HepG2 (cell line): ENCODE results near the gene SOX12. TPM values are rescaled to one million over a fixed set of nuclear protein-coding genes. Genes with fewer than 3 reads are reported as not detected.

ENCODE experiments used
- CENPX ChIP-seq: sonication (generic); formaldehyde crosslinking; IDR thresholded peaks from 2 replicates; pipeline ENCODE4 v1.9.0; 2021; ENCODE audit warnings: mild to moderate bottlenecking, missing genetic modification reagents, moderate library complexity
- FOSL2 ChIP-seq: sonication (generic); formaldehyde crosslinking; IDR thresholded peaks from 2 replicates; pipeline ENCODE4 v1.4.0; 2020; ENCODE audit warnings: missing genetic modification reagents
- GATAD2A ChIP-seq: IDR thresholded peaks from 2 replicates; pipeline ENCODE4 v1.6.1; 2016
- HMG20B ChIP-seq: conservative IDR thresholded peaks from 2 replicates; pipeline ENCODE4 v1.6.1; 2016; ENCODE audit warnings: missing genetic modification reagents, missing compliant biosample characterization
- HNRNPLL ChIP-seq: fragments of 200-400 bp; formaldehyde crosslinking; IDR thresholded peaks from 2 replicates; pipeline ENCODE4 v1.6.1; 2017; ENCODE audit warnings: mild to moderate bottlenecking, low read depth, low read length; ENCODE audit not compliant: poor library complexity, severe bottlenecking
- MAFK ChIP-seq, 2 experiments: IDR thresholded peaks in 1 of 2; conservative IDR thresholded peaks in 1 of 2; 2 replicates each; pipeline ENCODE4 v1.6.1; 2011; ENCODE audit warnings: improper control_type of control experiment in 2 of 2, low read length in 2 of 2
- MATR3 ChIP-seq: sonication (generic); formaldehyde crosslinking; IDR thresholded peaks from 2 replicates; pipeline ENCODE4 v1.4.0; 2020; ENCODE audit warnings: missing genetic modification reagents
- NAIF1 ChIP-seq: sonication (generic); formaldehyde crosslinking; IDR thresholded peaks from 2 replicates; pipeline ENCODE4 v1.5.0; 2020; ENCODE audit warnings: mild to moderate bottlenecking, missing genetic modification reagents, borderline replicate concordance
- NFE2L1 ChIP-seq: sonication (generic); formaldehyde crosslinking; IDR thresholded peaks from 2 replicates; pipeline ENCODE4 v1.4.0; 2020; ENCODE audit warnings: missing genetic modification reagents, mild to moderate bottlenecking, borderline replicate concordance
- PHB2 ChIP-seq: fragments of 450-650 bp; IDR thresholded peaks from 2 replicates; pipeline ENCODE4 v1.6.1; 2018; ENCODE audit not compliant: partially characterized antibody
- POLR2A ChIP-seq, 2 experiments: IDR thresholded peaks; 2 replicates each; pipeline ENCODE4 v1.6.1; 2011; ENCODE audit warnings: low read depth in 2 of 2, low read length in 2 of 2, mild to moderate bottlenecking in 1 of 2, moderate library complexity in 1 of 2; ENCODE audit not compliant: insufficient read depth in 1 of 2
- PPARG ChIP-seq: conservative IDR thresholded peaks from 2 replicates; pipeline ENCODE4 v1.6.1; 2016; ENCODE audit warnings: missing biosample characterization, missing genetic modification reagents
- PTBP1 ChIP-seq: fragments of 200-400 bp; formaldehyde crosslinking; IDR thresholded peaks from 2 replicates; pipeline ENCODE4 v1.6.1; 2018; ENCODE audit warnings: low read length, low read depth; ENCODE audit not compliant: poor library complexity, severe bottlenecking
- RXRA ChIP-seq: sonication (generic); formaldehyde crosslinking; IDR thresholded peaks from 2 replicates; pipeline ENCODE4 v1.5.1; 2020; ENCODE audit warnings: missing genetic modification reagents
- SATB2 ChIP-seq: sonication (generic); formaldehyde crosslinking; IDR thresholded peaks from 2 replicates; pipeline ENCODE4 v1.5.0; 2020; ENCODE audit warnings: missing genetic modification reagents
- THAP11 ChIP-seq: IDR thresholded peaks from 2 replicates; pipeline ENCODE4 v1.6.1; 2016; ENCODE audit warnings: missing biosample characterization, missing genetic modification reagents
- WIZ ChIP-seq: sonication (generic); formaldehyde crosslinking; IDR thresholded peaks from 2 replicates; pipeline ENCODE4 v1.5.1; 2020; ENCODE audit warnings: mild to moderate bottlenecking, missing genetic modification reagents
- ZC3H4 ChIP-seq: sonication (generic); formaldehyde crosslinking; IDR thresholded peaks from 2 replicates; pipeline ENCODE4 v1.4.0; 2020; ENCODE audit warnings: missing genetic modification reagents, borderline replicate concordance
- ZNF12 ChIP-seq: sonication (generic); formaldehyde crosslinking; IDR thresholded peaks from 2 replicates; pipeline ENCODE4 v1.5.0; 2020; ENCODE audit warnings: missing genetic modification reagents
- ZNF224 ChIP-seq: sonication (generic); formaldehyde crosslinking; IDR thresholded peaks from 2 replicates; pipeline ENCODE4 v1.5.0; 2020; ENCODE audit warnings: mild to moderate bottlenecking, missing genetic modification reagents
- ZNF263 ChIP-seq: sonication (generic); formaldehyde crosslinking; IDR thresholded peaks from 2 replicates; pipeline ENCODE4 v1.4.0; 2020; ENCODE audit warnings: missing genetic modification reagents
- ZNF335 ChIP-seq: sonication (generic); formaldehyde crosslinking; IDR thresholded peaks from 2 replicates; pipeline ENCODE4 v1.4.0; 2020; ENCODE audit warnings: missing genetic modification reagents
- ZNF414 ChIP-seq: sonication (generic); formaldehyde crosslinking; IDR thresholded peaks from 2 replicates; pipeline ENCODE4 v1.5.0; 2020; ENCODE audit warnings: missing genetic modification reagents
- ZNF513 ChIP-seq: sonication (generic); formaldehyde crosslinking; conservative IDR thresholded peaks from 2 replicates; pipeline ENCODE4 v1.5.0; 2020; ENCODE audit warnings: missing genetic modification reagents
- ZNF574 ChIP-seq: sonication (generic); formaldehyde crosslinking; IDR thresholded peaks from 2 replicates; pipeline ENCODE4 v1.4.0; 2020; ENCODE audit warnings: missing genetic modification reagents
- ZNF629 ChIP-seq: sonication (generic); formaldehyde crosslinking; conservative IDR thresholded peaks from 2 replicates; pipeline ENCODE4 v1.5.0; 2020; ENCODE audit warnings: missing genetic modification reagents
- ZNF746 ChIP-seq: sonication (generic); formaldehyde crosslinking; IDR thresholded peaks from 2 replicates; pipeline ENCODE4 v1.8.0; 2022; ENCODE audit warnings: mild to moderate bottlenecking, missing genetic modification reagents
- ZNF749 ChIP-seq: sonication (generic); formaldehyde crosslinking; IDR thresholded peaks from 2 replicates; pipeline ENCODE4 v1.8.0; 2022; ENCODE audit warnings: mild to moderate bottlenecking, missing genetic modification reagents, moderate library complexity, borderline replicate concordance
- polyA plus RNA-seq, 8 experiments: library from polyadenylated mRNA; depleted of rRNA in 3 of 8; stranded (reverse) in 7 of 8; unstranded in 1 of 8; fragments of >200 nt; fragmentation: Illumina TruSeq in 4 of 8; extraction: Trizol in 4 of 8; gene quantifications; 2 replicates each; pipeline versions ENCODE4 v1.2.1 to v1.2.3, GENCODE V29; 2011 to 2016; ENCODE audit warnings: low read depth in 4 of 8, missing spikeins in 1 of 8, mixed read lengths in 1 of 8; ENCODE audit not compliant: insufficient read depth in 1 of 8
- total RNA-seq, 5 experiments: library from RNA; depleted of rRNA; stranded (reverse); fragments of >200 nt; fragmentation: Illumina TruSeq; extraction: Trizol; gene quantifications; 2 replicates each; pipeline ENCODE4 v1.2.3, GENCODE V29; 2016; ENCODE audit warnings: low read depth in 1 of 5

SOX12 gene
- total and polyA plus RNA-seq, 2 of the 13 experiments (the other 11 are each of a cell fraction or from before 2014, with no cell fraction given), result 10.0 to 18.7 TPM

GRCh38 chr20:370977-371754, 45.8 kb downstream of the SOX12 start (continued):
- TF ChIP-seq ZNF224 (CRISPR knock-in tag) (peak; percentile 58; the same call in 1 of the 2 replicates), ZNF574 (CRISPR knock-in tag) (peak; percentile 13; the same call in 1 of the 2 replicates), ZC3H4 (CRISPR knock-in tag) (0 out of 2 replicates have a peak, but pooled peaks have one; percentile 95), MAFK (conservative IDR thresholded peaks at IDR 0.05 in 1 of 2, IDR thresholded peaks at IDR 0.05 in 1 of 2; ENCODE audit: low read length in 2 of 2) (peak; percentile 58 to 85), CENPX (CRISPR knock-in tag) (no peak), ZNF749 (peak; percentile 38; the same call in 1 of the 2 replicates), ZNF513 (no peak), HNRNPLL (no peak), HMG20B (no peak), NFE2L1 (CRISPR knock-in tag) (peak; percentile 92; the same call in 1 of the 2 replicates), ZNF263 (peak; percentile 52; the same call in 1 of the 2 replicates), PHB2 (no peak), ZNF335 (CRISPR knock-in tag) (no peak), PPARG (CRISPR knock-in tag) (no peak; the same call in 1 of the 2 replicates), WIZ (peak; percentile 11; the same call in 1 of the 2 replicates), ZNF629 (0 out of 2 replicates have a peak, but pooled peaks have one; percentile 20), ZNF12 (CRISPR knock-in tag) (no peak), PTBP1 (peak; percentile 67), THAP11 (CRISPR knock-in tag) (no peak), ZNF414 (CRISPR knock-in tag) (no peak), RXRA (CRISPR knock-in tag) (peak; percentile 96), NAIF1 (no peak), MATR3 (CRISPR knock-in tag) (0 out of 2 replicates have a peak, but pooled peaks have one; percentile 44), ZNF746 (CRISPR knock-in tag) (0 out of 2 replicates have a peak, but pooled peaks have one; percentile 18), GATAD2A (CRISPR knock-in tag) (no peak), POLR2A (IDR thresholded peaks at IDR 0.05; ENCODE audit: insufficient read depth in 1 of 2, low read depth in 2 of 2, low read length in 2 of 2) (peak in 1 of 2 experiments; percentile 52; a peak in 1 of 4 replicates), SATB2 (CRISPR knock-in tag) (no peak), FOSL2 (CRISPR knock-in tag) (peak; percentile 80)
